Gastrocnemius medialis (tissue), 4 donors: ENCODE data around the gene GPATCH3.

Experiments
- POLR2A ChIP-seq, 2 donors: fragments of 450-650 bp; IDR thresholded peaks; one replicate each; pipeline ENCODE4 v1.6.1; 2017; ENCODE audit warnings: antibody characterized with exemption in 2 of 2, mild to moderate bottlenecking in 2 of 2, moderate library complexity in 2 of 2
- TF ChIP-seq, protein P1 (sequence below), 5 experiments: fragments of 450-650 bp in 3 of 5; fragments of 200-600 bp in 2 of 5; sonication (generic) in 2 of 5; IDR thresholded peaks in 4 of 5; conservative IDR thresholded peaks in 1 of 5; 1 replicate in 4 of 5; 2 replicates in 1 of 5; pipeline ENCODE4 v1.5.1; 2016 to 2019; ENCODE audit warnings: antibody characterized with exemption in 5 of 5, mild to moderate bottlenecking in 3 of 5, moderate library complexity in 3 of 5

DNA sequence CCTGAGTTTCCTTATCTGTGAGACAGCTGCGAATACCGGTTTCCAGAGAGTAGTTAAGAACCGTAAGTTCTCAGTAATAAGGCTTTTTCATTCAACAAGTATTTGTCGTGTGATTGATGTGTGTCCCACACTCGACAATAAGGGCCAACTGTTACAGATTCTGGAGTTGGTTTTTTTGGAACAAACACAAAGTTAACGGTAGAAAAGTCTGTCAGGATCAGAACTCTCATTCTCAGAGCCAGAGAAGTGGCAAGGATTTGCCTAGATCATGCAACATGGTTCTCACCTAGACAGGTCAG, 22.1 kb upstream of the GPATCH3 start:
- TF ChIP-seq POLR2A (IDR thresholded peaks at IDR 0.05), result no peak
- TF ChIP-seq, protein P1, sequence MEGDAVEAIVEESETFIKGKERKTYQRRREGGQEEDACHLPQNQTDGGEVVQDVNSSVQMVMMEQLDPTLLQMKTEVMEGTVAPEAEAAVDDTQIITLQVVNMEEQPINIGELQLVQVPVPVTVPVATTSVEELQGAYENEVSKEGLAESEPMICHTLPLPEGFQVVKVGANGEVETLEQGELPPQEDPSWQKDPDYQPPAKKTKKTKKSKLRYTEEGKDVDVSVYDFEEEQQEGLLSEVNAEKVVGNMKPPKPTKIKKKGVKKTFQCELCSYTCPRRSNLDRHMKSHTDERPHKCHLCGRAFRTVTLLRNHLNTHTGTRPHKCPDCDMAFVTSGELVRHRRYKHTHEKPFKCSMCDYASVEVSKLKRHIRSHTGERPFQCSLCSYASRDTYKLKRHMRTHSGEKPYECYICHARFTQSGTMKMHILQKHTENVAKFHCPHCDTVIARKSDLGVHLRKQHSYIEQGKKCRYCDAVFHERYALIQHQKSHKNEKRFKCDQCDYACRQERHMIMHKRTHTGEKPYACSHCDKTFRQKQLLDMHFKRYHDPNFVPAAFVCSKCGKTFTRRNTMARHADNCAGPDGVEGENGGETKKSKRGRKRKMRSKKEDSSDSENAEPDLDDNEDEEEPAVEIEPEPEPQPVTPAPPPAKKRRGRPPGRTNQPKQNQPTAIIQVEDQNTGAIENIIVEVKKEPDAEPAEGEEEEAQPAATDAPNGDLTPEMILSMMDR (IDR thresholded peaks at IDR 0.05 in 4 of 5, conservative IDR thresholded peaks at IDR 0.05 in 1 of 5), result no peak
